ENCODE results near the gene TMEM106C. TPM values are rescaled to one million over a fixed set of nuclear protein-coding genes. Genes with fewer than 3 reads are reported as not detected.

TMEM106C gene
- polyA plus RNA-seq, 1 experiment = 217 TPM

DNA sequence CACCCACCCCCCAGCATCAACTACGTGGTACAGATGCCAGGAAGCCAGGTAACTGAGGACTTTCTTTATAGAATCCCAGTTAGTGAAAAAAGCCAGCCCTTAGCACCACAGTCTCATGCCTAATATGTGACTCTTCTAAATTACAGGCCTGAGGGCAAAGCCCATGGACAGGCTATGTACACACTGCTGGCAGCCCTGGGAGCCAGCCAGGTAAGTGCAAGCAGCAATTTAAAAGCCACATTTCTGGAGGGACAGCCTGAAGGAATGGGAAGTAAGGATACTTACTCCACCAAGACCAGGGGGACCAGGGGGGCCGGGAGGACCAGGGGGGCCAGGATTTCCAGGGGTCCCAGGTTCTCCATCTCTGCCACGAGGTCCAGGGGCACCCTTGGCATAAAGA, 33.9 kb downstream of the TMEM106C start:
- POLR2A ChIA-PET = no interaction called here
- Histone ChIP-seq H3K27me3 (ENCODE audit: control insufficient read depth, insufficient read depth, low read length) (peaks cover 40% of the 10 kb centered on the region), H3K36me3 (ENCODE audit: control insufficient read depth, insufficient read depth, low read length) (no peaks in the 10 kb centered on the region), H3K4me3 (ENCODE audit: low read depth, low read length) (no peak overlapping the region)
- TF ChIP-seq, protein P1, sequence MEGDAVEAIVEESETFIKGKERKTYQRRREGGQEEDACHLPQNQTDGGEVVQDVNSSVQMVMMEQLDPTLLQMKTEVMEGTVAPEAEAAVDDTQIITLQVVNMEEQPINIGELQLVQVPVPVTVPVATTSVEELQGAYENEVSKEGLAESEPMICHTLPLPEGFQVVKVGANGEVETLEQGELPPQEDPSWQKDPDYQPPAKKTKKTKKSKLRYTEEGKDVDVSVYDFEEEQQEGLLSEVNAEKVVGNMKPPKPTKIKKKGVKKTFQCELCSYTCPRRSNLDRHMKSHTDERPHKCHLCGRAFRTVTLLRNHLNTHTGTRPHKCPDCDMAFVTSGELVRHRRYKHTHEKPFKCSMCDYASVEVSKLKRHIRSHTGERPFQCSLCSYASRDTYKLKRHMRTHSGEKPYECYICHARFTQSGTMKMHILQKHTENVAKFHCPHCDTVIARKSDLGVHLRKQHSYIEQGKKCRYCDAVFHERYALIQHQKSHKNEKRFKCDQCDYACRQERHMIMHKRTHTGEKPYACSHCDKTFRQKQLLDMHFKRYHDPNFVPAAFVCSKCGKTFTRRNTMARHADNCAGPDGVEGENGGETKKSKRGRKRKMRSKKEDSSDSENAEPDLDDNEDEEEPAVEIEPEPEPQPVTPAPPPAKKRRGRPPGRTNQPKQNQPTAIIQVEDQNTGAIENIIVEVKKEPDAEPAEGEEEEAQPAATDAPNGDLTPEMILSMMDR (IDR thresholded peaks at IDR 0.05; ENCODE audit: insufficient read depth, low read depth, low read length) = no peak
- DNase-seq (ENCODE audit: low read depth) = no peak
- CTCF ChIA-PET = no interaction called here

DNA sequence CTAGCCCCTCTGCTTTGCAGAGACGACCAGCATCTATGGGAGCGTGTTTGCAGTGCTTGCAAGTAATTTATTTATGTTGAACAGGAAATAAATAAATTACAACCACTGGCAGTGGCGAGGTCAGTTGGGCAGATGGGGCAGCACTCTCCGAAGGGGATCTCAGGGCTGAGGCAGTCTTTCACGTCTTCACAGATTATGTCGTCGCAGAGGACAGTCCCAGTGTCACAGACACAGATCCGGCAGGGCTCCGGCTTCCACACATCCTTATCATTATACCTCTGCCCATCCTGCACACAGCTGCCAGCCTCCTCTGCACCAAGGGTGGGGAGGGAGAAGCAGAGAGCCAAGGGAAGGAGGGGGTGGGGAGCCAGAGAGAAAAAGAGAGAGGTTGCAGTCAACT, 36.4 kb downstream of the TMEM106C start:
- Histone ChIP-seq H3K4me3 (ENCODE audit: low read depth, low read length) (no peak overlapping the region), H3K36me3 (ENCODE audit: control insufficient read depth, insufficient read depth, low read length) (no peaks in the 10 kb centered on the region), H3K27me3 (ENCODE audit: control insufficient read depth, insufficient read depth, low read length) (peaks cover 46% of the 10 kb centered on the region)
- TF ChIP-seq, protein P1 (IDR thresholded peaks at IDR 0.05; ENCODE audit: insufficient read depth, low read depth, low read length) = no peak
- CTCF ChIA-PET = no interaction called here
- DNase-seq (ENCODE audit: low read depth) = no peak
- POLR2A ChIA-PET = no interaction called here

DNA sequence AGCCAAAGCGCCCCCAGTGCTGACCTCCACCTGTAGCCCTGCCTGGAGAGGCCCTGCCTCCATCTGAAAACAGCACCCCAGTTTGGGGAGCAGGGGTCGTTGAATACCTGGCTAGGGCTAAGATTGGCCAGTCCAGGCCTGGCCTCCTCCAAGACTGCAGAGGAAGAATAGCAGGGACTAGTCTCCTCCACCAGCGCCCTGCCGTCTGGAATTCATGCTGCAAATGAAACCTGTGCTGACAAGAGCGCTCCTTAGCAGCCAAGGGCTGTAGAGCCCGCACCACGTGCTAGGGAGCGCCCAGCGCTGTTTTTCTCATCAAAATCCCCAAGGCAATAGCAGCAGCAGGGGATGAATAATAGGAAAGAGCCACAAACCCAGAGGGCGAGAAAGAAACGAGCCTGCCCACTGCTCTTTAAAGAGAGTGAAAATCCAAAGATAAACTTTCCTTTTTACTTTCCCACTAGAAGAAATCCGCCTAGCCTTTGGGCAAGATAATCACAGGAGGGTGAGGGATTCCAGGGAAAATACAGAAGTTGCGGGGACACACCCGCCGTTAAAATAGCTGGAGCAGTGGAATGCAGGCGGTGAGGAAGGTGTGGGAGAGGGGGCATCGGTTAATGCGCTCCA, 37.6 kb downstream of the TMEM106C start:
- Histone ChIP-seq H3K4me3 (ENCODE audit: low read depth, low read length) (peak overlapping the region; percentile 45), H3K36me3 (ENCODE audit: control insufficient read depth, insufficient read depth, low read length) (no peaks in the 10 kb centered on the region), H3K27me3 (ENCODE audit: control insufficient read depth, insufficient read depth, low read length) (peaks cover 56% of the 10 kb centered on the region)
- POLR2A ChIA-PET = no interaction called here
- peak; percentile 16 for DNase-seq (ENCODE audit: low read depth)
- TF ChIP-seq, protein P1 (IDR thresholded peaks at IDR 0.05; ENCODE audit: insufficient read depth, low read depth, low read length) = no peak
- CTCF ChIA-PET = no interaction called here

DNA sequence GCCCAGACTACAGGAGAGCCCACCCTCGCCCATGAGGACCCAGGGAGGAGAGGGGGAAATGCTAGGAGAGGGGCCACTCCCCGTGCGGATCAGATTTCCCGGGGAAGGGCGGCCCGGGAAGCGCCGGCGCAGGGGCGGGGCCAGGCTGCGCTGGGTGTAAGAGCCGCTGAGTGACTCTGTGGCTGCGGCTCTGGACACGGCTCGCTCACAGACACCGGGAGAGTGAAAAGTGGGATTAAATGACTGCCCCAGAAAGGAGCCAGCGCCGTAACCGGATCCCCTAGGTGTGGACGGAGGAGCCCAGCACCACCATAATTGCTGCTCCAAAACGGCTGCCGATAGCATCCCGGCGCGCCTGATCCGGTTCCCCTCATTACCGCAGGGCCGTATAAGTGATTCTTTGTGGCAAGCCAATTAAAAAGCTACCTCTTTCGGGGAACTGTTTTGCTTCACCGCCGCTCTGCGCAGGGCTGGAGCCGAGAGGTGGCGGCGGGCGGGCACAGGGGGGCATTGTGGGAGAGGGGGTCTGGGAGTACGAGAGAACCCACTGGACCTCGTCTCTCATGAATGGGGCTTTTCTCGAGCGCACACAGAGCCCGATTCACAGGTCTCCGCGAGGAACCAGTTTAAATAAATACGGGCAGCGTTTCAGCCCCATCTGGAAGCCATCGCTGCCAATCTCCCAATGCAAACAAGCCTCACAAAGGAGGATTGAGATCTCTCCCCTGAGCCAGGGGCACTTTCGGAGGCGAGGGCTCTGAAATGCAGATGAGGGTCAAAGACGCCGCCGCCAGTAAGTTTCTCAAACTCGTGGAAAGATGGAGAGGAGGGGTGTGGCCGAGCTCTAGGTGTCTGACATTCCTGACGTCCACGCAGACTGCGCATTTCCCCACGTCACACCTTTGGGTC, 38.4 kb downstream of the TMEM106C start:
- no peak for DNase-seq (ENCODE audit: low read depth)
- H3K4me3 ChIP-seq (ENCODE audit: low read depth, low read length) = peak overlapping the region; percentile 45
- TF ChIP-seq, protein P1 (IDR thresholded peaks at IDR 0.05; ENCODE audit: insufficient read depth, low read depth, low read length) = no peak
- ChIA-PET POLR2A (no interaction called here), CTCF (interaction anchor here (0.6 to 0.9 kb wide), 3 partner anchors 9 to 187 kb away, joined by 3 to 4 read pairs (median 3); no protein-coding TSS in a partner anchor)
- peaks cover 58% of the 10 kb centered on the region for H3K27me3 ChIP-seq (ENCODE audit: control insufficient read depth, insufficient read depth, low read length)
- H3K36me3 ChIP-seq (ENCODE audit: control insufficient read depth, insufficient read depth, low read length) = no peaks in the 10 kb centered on the region

DNA sequence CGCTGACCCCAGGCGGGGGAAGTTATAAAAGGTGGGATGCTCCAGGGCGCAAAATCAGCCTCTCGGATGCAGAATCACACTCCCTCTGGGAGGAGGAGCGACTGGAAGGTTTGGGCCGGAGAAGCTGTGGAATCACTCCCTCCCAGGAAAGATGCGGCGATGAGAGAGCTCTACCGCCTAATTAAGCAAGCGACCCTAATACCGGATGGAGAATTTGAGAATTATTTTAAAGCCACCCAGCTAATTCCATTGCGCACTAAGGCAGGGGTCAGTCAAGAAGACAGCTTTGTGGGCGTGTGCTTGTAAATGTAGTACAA, 39.0 kb downstream of the TMEM106C start:
- CTCF ChIA-PET = interaction anchor here (0.6 to 0.9 kb wide), 3 partner anchors 9 to 187 kb away, joined by 3 to 4 read pairs (median 3); no protein-coding TSS in a partner anchor

More for the DNA sequence above, 39.0 kb downstream of the TMEM106C start:
- TF ChIP-seq, protein P1 (IDR thresholded peaks at IDR 0.05; ENCODE audit: insufficient read depth, low read depth, low read length) = no peak
- POLR2A ChIA-PET = no interaction called here
- no peak for DNase-seq (ENCODE audit: low read depth)
- Histone ChIP-seq H3K27me3 (ENCODE audit: control insufficient read depth, insufficient read depth, low read length) (peaks cover 55% of the 10 kb centered on the region), H3K4me3 (ENCODE audit: low read depth, low read length) (peak overlapping the region; percentile 45; the same call in 1 of the 2 replicates), H3K36me3 (ENCODE audit: control insufficient read depth, insufficient read depth, low read length) (no peaks in the 10 kb centered on the region)

All from BJ (cell line).